ENCODE data around the gene NRCAM. TPM values are rescaled to one million over a fixed set of nuclear protein-coding genes. Genes with fewer than 3 reads are reported as not detected.

Gene NRCAM
- total RNA-seq, 6 donors from 2014 or later = 2.5 to 23.0 (median 5.0) TPM

DNA sequence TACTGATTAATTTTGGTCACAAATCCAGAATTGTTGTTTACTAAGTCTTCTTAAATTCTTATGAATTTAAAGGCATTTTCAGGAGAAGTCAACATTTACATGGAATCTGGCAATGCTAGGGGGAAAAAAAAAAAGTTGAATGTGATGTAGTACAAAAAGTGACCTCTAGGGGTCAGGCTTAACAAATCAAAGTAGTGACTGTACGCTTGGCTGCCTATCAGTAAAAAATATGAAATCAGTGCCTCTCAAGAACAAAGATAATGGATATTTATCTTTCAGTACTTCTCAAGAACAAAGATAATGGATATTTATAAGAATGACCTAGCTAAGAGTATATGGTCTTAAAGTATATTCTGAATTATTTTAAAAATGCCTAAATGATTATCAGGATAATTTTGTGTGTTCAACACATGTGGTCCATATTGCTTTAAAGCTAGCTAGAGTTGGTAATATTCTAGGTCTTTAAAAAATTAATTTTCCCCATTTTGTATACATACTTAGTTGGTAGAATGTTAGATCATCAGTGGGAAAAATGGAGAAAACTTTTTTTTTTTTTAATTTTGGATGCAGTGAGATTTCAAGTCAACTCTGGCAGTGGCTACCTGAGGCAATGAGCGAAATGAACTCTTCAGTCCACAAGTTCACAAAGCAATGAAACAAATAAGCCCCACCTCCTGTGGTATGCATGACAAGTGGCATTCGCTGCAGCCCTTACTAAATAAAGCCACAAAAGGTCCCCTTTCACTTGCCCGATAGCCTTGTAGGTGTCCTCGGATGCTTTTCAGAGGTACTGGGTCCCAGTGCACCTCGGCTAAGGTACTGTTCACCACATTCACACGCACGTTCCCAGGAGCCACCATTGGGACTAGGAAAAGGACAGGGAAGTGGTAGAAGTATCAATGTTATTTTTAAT is 274.9 kb downstream of the NRCAM start:
- peak in 1 of 2 donors; percentile 81 for ATAC-seq (ENCODE audit: low FRiP score in 2 of 2)
- no peak overlapping the region for H3K27ac ChIP-seq
- no peaks in the 10 kb centered on the region for H3K4me1 ChIP-seq
- H3K4me3 ChIP-seq = no peak overlapping the region
- no peaks in the 10 kb centered on the region for H3K9me3 ChIP-seq
- no peak for DNase-seq
- H3K36me3 ChIP-seq = no peaks in the 10 kb centered on the region
- TF ChIP-seq, protein P1, sequence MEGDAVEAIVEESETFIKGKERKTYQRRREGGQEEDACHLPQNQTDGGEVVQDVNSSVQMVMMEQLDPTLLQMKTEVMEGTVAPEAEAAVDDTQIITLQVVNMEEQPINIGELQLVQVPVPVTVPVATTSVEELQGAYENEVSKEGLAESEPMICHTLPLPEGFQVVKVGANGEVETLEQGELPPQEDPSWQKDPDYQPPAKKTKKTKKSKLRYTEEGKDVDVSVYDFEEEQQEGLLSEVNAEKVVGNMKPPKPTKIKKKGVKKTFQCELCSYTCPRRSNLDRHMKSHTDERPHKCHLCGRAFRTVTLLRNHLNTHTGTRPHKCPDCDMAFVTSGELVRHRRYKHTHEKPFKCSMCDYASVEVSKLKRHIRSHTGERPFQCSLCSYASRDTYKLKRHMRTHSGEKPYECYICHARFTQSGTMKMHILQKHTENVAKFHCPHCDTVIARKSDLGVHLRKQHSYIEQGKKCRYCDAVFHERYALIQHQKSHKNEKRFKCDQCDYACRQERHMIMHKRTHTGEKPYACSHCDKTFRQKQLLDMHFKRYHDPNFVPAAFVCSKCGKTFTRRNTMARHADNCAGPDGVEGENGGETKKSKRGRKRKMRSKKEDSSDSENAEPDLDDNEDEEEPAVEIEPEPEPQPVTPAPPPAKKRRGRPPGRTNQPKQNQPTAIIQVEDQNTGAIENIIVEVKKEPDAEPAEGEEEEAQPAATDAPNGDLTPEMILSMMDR (IDR thresholded peaks at IDR 0.05) = peak; percentile 19 to 84 (median 47)
- no peak for TF ChIP-seq EP300 (IDR thresholded peaks at IDR 0.05)
- 43 to 47% methylated on average over 8 of the region's 8 CpGs for WGBS, 2 donors
- no peaks in the 10 kb centered on the region for H3K27me3 ChIP-seq

DNA sequence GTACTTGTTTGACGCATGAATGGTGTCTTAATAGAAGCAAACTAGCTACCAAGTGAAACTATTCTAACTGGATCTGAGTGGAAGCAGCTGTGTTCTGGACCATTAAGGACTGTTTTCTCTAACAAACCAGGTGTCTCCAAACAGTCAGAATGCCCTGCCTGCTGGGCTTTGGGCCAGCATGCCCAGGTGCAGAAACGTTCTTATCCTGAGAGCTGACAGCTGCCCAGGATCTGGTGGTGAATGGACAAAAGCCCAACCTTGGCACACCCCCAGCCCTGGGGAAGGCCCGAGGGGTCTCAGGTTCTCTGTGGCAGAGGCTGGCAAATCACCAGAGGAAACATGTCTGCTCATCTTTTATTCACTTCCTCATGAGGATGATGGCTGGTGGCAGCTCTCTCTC is 277.8 kb downstream of the NRCAM start:
- DNase-seq (peak in 1 of 2 donors; percentile 2), ATAC-seq (ENCODE audit: low FRiP score in 2 of 2) (no peak)
- H3K9me3 ChIP-seq = no peaks in the 10 kb centered on the region
- H3K27me3 ChIP-seq = no peaks in the 10 kb centered on the region
- H3K27ac ChIP-seq = no peak overlapping the region
- H3K4me3 ChIP-seq = no peak overlapping the region
- TF ChIP-seq EP300 (IDR thresholded peaks at IDR 0.05) = no peak
- TF ChIP-seq POLR2AphosphoS5 (IDR thresholded peaks at IDR 0.05) = no peak
- TF ChIP-seq POLR2A (IDR thresholded peaks at IDR 0.05) = no peak
- TF ChIP-seq, protein P1 (IDR thresholded peaks at IDR 0.05) = no peak
- 44 to 48% methylated on average over 3 of the region's 3 CpGs for WGBS, 2 donors
- H3K36me3 ChIP-seq = no peaks in the 10 kb centered on the region
- no peaks in the 10 kb centered on the region for H3K4me1 ChIP-seq

- H3K4me3 ChIP-seq = no peak overlapping the region
- TF ChIP-seq, protein P1 (IDR thresholded peaks at IDR 0.05) = no peak
- TF ChIP-seq POLR2AphosphoS5 (IDR thresholded peaks at IDR 0.05) (no peak), EP300 (IDR thresholded peaks at IDR 0.05) (no peak), POLR2A (IDR thresholded peaks at IDR 0.05) (no peak)
- ATAC-seq (ENCODE audit: low FRiP score in 2 of 2) (no peak), DNase-seq (no peak)
- H3K4me1 ChIP-seq = no peaks in the 10 kb centered on the region
- no peak overlapping the region for H3K27ac ChIP-seq
- WGBS, 2 donors = 95 to 96% methylated on average over 8 of the region's 8 CpGs
- no peaks in the 10 kb centered on the region for H3K27me3 ChIP-seq
- H3K36me3 ChIP-seq = no peaks in the 10 kb centered on the region
- no peaks in the 10 kb centered on the region for H3K9me3 ChIP-seq
These were observed 285.1 kb downstream of the NRCAM start for GRCh38 chr7:108171164-108171563.

- Histone ChIP-seq H3K9me3 (no peaks in the 10 kb centered on the region), H3K4me3 (no peak overlapping the region), H3K27ac (no peak overlapping the region), H3K4me1 (no peaks in the 10 kb centered on the region), H3K27me3 (no peaks in the 10 kb centered on the region), H3K36me3 (no peaks in the 10 kb centered on the region)
- WGBS, 2 donors = 77 to 79% methylated on average over 5 of the region's 5 CpGs
- DNase-seq = no peak
- ATAC-seq (ENCODE audit: low FRiP score in 2 of 2) = no peak
- TF ChIP-seq POLR2A (IDR thresholded peaks at IDR 0.05) (no peak), POLR2AphosphoS5 (IDR thresholded peaks at IDR 0.05) (no peak), EP300 (IDR thresholded peaks at IDR 0.05) (no peak)
- TF ChIP-seq, protein P1 (IDR thresholded peaks at IDR 0.05) = no peak
These were observed 286.0 kb downstream of the NRCAM start for GRCh38 chr7:108170251-108170650.

GRCh38 chr7:108167460-108167859 is 288.8 kb downstream of the NRCAM start:
- Histone ChIP-seq H3K36me3 (no peaks in the 10 kb centered on the region), H3K4me1 (no peaks in the 10 kb centered on the region), H3K4me3 (peak overlapping the region in 2 of 4 donors; percentile 17 to 25), H3K27me3 (no peaks in the 10 kb centered on the region), H3K27ac (no peak overlapping the region), H3K9me3 (no peaks in the 10 kb centered on the region)
- ATAC-seq (ENCODE audit: low FRiP score in 2 of 2) (no peak), DNase-seq (no peak)
- 52 to 63% methylated on average over 7 of the region's 7 CpGs for WGBS, 2 donors
- TF ChIP-seq, protein P1 (IDR thresholded peaks at IDR 0.05) = no peak
- no peak for TF ChIP-seq EP300 (IDR thresholded peaks at IDR 0.05)
